Gastrocnemius medialis (tissue), 4 donors: Measurements from ENCODE around the gene IL6.

Experiments used
- CTCF ChIP-seq, 5 experiments: fragments of 450-650 bp in 3 of 5; fragments of 200-600 bp in 2 of 5; sonication (generic) in 2 of 5; IDR thresholded peaks in 4 of 5; conservative IDR thresholded peaks in 1 of 5; 1 replicate in 4 of 5; 2 replicates in 1 of 5; pipeline ENCODE4 v1.5.1; 2016 to 2019; ENCODE audit warnings: antibody characterized with exemption in 5 of 5, mild to moderate bottlenecking in 3 of 5, moderate library complexity in 3 of 5
- POLR2A ChIP-seq, 2 donors: fragments of 450-650 bp; IDR thresholded peaks; one replicate each; pipeline ENCODE4 v1.6.1; 2017; ENCODE audit warnings: antibody characterized with exemption in 2 of 2, mild to moderate bottlenecking in 2 of 2, moderate library complexity in 2 of 2

GRCh38 chr7:22731766-22732165 is 4.8 kb downstream of the IL6 start:
- TF ChIP-seq POLR2A (IDR thresholded peaks at IDR 0.05): no peak
- no peak for TF ChIP-seq CTCF (IDR thresholded peaks at IDR 0.05 in 4 of 5, conservative IDR thresholded peaks at IDR 0.05 in 1 of 5)
